GM19238 (cell line): Measurements from ENCODE around the gene GFAP.
A peak's percentile ranks its signal among the peaks of the same experiment; 100 is the strongest.

Source experiments
- DNase-seq: peaks from one replicate; pipeline ENCODE4 v3.0.0; 2011; ENCODE audit warnings: low spot score; ENCODE audit not compliant: insufficient read length

GFAP gene

DNA sequence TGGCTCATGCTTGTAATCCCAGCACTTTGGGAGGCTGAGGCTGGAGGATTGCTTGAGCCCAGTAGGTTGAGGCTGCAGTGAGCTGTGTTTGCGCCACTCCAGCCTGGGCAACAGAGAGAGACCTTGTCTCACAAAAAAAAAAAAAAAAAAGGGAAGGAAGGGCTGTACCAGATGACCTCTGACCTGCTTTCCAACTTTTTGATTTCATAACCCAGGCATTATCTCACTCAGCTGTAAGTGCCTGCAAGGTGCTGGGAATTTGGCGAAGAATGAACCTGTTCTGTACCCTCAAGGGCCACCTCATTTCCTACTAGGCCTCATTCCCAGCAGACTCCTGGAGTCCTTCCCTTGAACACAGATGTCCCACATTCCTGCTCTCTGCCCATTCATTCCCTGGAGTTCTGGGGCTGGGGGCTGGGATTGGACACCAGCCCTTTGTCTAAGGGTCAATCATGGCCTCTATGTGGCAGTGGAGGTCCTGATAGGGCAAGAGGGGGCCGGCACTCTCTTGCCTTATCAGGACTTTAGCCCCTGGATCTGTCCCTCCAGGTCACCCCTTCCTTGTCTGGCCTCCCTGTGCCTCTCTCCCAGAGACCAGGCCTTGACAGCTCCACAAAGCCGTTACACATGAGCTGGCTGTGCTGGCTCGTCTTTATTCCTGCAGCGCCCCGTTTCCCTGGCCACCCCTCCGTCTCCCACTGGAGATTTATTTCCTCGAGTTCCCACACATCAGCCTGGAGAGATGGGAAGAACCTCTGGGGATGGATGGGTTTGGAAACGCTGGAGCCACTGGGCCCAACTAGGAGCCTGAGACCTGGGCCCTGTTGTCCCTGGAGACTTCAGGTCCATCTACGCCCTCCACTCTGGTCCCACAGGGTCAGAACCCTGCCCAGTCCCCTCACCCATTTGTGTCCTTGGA lies 821 bp upstream of the GFAP start:
- no peak for DNase-seq

GRCh38 chr17:44914698-44915271 lies 515 bp downstream of the GFAP start:
- no peak for DNase-seq

DNA sequence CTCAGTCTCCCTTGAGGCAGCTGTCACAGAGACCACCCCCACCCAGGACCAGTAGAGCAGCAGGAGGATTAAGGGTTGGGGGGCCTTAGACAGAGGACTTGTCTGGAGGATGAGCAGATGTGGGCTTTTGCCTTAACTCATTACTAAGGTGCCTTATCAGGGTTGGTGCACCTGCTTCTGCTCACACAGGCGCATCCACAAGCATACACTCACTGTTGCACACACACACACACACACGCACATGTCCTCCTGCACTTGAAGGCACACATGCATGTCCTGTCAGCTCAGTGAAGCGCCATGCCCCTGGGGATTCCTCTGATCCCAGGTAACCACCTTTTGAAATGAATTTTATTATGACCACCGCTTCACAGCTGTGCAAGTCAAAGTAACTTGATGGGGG lies 1.2 kb downstream of the GFAP start:
- no peak for DNase-seq

DNA sequence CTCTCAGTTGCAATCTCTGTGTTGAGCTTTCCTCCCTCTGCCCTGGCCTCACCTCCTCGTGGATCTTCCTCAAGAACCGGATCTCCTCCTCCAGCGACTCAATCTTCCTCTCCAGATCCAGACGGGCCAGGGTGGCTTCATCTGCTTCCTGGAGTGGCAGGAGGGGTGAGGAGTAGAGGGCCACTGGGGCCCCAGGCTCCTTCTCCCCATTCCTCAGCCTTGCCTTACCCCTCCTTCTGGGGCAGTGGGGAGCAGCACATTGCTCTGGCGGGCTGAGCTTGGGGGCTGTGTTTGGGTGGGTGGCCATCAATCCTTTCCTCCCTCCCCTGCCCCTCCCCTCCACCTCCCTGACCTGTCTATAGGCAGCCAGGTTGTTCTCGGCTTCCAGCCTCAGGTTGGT lies 1.6 kb downstream of the GFAP start:
- no peak for DNase-seq

- no peak for DNase-seq
Observed at GRCh38 chr17:44912763-44913544, 2.3 kb downstream of the GFAP start.

DNA sequence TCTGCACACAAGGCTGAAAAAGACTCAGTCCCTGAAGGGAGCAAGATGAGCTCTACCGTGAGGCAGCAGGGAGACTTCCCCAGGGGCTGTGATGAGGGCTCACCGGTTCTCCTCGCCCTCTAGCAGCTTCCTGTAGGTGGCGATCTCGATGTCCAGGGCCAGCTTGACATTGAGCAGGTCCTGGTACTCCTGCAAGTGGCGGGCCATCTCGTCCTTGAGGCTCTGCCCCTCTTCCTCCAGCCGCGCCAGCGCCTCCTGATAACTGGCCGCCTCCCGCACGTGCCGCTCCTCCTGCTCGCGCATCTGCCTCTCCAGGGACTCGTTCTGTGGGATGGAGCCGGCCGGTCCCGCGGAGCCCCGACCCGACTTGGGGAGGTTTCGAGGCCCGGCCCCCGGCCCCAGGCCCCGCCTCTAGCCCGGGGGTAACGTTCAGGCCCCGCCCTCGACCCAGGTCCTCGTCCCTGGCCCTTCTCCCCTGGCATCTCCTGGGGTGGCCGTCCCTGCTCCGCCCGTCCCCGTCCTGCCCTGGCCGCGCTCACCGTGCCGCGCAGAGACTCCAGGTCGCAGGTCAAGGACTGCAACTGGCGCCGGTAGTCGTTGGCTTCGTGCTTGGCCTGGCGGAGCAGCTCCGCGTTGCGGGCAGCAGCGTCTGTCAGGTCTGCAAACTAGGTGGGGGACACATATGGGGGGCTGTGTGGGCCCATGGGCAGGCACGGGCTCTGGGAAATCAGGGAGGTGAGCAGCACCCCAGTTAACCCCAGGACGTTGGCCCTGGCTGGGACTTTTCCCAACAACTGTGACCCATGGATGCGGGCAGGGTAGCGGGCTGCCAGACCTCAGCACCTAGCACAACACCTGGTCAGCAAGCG lies 3.9 kb downstream of the GFAP start:
- DNase-seq: peak; percentile 52

DNA sequence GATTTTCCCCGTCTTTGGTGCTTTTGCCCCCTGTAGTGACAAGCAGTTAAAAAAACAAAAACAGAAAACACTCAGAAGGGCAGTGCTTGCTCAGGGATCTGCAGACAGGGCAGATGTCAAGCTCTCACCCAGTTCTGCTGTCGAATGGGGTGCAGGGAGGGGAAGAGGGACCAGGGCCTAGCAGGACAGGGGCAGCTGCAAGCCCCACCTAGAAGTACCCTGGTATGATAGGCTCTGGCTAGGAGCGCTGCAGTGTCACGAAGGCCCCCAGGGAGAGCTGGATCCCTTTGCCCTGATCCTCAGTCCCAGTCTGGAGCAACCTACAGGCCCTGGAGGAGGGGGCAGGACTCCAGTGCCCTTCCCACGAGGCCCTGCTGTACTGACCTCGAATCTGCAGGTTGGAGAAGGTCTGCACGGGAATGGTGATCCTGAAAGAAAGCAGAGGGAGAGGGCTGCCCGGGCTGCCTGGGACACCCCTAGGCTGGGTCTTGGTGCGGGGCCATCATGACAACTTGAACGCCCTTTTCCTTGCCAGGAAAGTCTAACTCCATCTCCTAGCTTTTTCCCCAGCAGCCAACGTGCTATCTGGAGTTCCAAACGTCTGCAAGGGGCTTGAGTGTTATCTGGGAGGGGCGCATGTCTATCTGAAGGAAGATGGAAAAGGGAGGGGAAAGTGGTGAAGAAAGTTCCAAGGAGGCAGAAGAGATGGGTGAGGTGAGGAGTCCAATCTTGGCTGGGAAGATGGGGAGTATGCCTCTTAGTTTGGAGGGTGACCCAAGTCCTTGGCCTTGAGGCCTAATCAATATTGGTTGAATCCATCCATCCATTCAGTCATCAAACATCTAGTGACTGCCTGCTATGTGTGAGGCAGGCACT lies 4.8 kb downstream of the GFAP start:
- DNase-seq: no peak

DNA sequence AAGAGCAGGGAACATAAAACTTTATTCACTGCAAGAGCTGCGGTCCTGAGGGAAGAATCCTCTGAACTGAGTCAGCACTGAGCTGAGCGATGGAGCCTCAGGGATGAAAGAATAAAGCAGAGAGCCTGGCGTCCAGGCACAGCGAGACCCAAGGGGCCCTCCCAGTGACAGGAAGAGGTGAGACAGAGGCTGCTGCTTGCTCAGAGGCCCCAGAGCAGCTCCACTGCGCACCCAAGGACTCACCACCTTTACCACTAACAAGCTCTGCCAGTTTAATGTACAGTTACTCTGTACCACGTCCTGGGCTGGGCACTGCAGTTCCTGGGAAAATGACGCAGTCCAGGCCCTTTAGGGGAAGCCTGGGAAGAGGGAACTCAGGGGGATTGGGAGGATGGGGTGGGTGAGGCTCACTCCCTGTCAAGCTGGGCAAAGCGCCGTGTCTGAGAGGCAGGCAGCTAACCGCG lies 5.6 kb downstream of the GFAP start:
- no peak for DNase-seq

DNA sequence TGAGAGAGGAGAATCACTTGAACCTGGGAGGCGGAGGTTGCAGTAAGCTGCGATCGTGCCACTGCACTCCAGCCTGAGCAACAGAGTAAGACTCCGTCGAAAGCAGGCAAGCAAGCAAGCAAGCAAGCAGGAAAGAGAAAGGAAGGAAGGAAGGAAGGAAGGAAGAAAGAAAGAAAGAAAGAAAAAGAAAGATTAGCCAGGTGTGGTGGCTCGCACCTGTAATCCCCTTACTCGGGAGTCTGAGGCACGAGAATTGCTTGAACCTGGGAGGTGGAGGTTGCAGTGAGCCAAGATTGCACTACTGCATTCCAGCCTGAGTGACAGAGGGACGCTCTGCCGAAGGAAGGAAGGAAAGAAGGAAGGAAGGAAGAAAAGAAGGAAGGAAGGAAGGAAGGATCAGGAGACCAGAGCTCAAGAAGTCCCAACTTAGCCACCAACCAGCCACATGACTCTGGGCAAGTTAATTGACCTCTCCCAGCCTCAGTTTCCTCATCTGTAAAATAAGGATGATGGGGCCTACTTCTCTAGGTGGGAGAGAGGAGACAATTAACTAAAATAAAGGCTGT lies 6.5 kb downstream of the GFAP start:
- no peak for DNase-seq

- DNase-seq: no peak
Observed at GRCh38 chr17:44907729-44908470, 7.4 kb downstream of the GFAP start.

DNA sequence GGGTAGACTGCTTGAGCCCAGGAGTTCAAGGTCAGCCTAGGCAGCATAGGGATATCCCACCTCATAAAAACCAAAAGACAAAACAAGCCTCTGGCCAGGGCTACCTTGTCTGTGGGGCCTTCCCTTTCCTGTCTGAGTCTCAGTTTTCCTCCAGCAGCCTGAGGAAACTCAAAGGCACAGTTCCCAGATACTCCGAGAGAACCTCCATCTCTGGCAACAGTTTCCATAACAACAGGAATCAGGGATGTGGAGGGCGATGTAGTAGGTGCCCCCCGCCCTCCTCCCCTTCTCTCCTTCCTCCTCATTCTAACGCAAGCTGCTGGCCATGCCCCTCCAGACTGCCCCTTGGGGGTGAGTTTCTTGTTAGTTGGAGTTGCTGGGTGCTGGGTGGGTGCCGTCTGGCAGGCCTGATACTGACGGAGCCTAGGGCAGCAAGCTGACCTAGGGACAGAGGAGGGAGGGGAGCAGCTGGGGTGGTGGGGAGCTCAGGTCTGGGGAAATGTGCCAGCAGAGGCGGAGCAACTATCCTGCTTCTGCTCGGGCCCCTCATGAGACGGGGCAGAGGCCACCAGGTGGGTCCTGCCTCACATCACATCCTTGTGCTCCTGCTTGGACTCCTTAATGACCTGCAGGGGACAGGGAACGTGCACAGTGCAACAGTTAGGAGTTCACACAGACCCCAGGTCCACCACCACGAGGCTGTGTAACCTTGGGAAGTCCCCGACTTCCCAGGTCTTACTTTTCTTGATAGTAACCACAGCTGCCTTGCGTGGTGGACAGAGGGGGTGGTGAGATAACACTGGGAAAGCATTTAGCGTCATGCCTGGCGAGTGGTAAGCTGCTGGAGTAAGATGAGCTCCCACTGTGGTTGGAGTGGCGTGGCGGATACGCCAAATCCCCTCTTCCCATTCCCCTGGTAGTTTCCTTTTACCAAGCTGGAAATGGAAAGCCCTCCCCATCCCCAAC lies 8.3 kb downstream of the GFAP start:
- no peak for DNase-seq

- no peak for DNase-seq
Observed at GRCh38 chr17:44906010-44906646, 9.2 kb downstream of the GFAP start.

DNA sequence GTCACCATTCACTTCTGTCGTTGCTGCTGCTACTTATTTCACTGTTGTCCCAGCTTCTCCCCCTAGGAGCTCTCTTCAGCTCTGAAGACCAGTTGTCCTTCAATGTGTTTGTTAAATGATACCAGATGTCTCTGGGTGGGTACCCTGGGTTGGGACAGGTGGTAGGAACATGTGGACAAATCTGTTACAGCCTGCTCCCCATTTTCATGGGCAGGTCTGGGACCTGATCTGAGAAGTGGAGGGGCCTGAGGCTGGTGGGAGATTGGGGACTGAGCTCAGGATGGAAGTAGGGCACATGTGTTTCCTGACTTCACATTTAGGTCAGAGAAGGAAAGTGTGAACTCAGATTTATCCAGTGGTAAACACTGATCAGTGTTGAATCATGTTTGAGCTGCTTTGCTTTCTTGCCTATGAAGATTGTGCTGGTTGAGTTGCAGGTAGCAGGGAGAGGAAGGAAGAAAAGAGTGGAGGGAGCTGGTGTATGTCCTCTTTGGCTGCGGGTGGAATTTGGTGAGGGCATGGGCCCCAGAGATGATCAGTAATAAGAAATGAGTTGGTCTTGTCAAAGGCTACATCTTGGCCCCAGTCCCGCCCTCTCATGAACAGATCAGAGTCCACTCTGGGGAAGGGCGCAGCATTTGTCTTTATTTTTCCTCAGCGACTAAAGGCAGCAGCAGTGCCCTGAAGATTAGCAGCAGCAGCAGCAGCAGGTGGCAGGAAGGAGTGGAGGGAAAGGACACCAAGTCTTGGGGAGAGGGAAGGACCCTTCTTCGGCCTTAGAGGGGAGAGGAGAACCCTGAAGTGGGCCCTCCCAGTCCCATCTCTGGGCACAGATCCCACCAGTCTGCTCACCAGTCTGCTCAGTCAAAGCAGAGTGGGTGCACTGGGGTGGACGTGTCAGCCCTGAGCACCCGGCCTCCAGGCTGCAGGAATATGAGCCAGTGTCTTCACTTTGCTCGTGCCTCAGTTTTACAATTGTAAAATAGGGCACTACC lies 10.0 kb downstream of the GFAP start:
- DNase-seq: no peak

- DNase-seq: no peak
Observed at GRCh38 chr17:44904001-44904984, 11.0 kb downstream of the GFAP start.
